HG02610 (cell line): ENCODE results near the gene SLC25A22.

Experiments
- ATAC-seq: cut with Tn5 transposase; IDR thresholded peaks from one replicate; pipeline ENCODE4 v1.9.1; 2021; ENCODE audit warnings: mild to moderate bottlenecking, moderate library complexity; ENCODE audit not compliant: unreplicated experiment

SLC25A22 gene

DNA sequence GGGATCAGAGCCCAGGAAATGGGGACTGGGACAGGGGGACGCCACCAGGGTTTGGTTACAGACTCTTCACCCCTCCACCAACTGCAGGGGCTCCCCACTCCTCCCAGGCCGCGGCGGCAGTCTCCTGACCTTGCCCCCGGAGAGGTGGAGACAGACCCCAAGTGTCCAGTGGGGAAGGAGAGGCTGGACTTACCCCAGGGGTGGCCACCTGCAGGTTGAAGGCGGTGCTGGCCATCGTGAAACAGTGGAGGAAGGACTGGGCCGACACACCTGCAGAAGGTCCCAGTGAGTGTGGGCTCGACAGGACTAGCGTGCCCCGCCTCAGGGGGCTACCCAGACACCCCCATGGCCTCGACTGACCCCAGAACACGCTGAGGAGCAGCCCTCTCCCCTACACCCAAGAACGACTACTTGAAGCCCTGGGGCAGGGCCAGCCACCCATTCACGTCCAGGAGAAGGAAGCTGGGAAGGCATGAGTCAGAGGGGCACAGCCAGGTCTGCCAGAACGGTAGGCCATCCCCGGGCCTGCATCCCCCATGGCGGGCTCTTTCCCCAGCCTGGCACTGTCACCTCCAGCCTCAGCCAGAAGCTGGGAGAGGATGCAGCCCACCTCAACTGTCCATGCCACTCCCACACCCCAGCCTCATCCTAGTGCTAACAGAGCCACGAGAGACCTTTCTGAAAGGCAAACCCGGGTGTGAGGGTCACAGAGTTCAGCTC is 23.0 kb downstream of the SLC25A22 start:
- ATAC-seq = no peak

DNA sequence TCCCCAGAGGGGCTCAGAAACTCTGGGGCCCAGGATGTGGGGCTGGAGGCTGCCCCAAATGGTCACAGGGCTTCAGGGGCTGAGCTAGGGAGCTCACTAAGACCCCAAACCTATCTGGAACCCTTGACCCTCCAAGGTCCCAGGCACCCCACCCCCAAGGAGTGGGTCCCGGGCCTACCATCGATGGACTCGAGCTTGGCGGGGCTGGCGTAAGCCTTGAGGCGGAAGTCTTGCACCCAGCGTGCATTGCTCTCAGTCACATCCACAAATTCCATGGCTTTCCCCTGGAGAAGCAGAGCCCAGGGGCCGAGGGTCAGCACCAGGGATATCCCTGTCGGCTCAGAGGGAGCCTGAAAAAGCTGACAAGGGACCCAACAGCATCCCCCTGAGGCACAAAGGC is 24.3 kb downstream of the SLC25A22 start:
- ATAC-seq = no peak

DNA sequence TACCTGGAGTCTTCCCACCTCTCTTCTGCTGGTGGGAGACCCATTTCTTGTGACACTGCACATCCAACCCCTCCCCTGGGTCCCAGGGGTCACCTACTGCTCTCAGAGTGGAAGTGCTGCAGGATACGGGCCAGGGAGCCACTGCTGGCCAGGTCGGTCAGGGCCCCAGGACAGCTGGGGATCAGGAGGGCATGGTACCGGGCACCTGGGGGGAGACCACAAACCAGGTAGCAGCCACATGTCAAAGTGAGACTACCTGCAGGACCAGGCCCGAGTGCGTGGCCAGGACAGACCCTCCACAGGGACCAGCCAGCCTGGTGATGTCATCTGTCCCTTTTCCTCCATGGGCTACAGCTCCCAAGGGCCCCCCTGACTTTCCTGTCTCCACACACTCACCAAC is 24.7 kb downstream of the SLC25A22 start:
- ATAC-seq = no peak

DNA sequence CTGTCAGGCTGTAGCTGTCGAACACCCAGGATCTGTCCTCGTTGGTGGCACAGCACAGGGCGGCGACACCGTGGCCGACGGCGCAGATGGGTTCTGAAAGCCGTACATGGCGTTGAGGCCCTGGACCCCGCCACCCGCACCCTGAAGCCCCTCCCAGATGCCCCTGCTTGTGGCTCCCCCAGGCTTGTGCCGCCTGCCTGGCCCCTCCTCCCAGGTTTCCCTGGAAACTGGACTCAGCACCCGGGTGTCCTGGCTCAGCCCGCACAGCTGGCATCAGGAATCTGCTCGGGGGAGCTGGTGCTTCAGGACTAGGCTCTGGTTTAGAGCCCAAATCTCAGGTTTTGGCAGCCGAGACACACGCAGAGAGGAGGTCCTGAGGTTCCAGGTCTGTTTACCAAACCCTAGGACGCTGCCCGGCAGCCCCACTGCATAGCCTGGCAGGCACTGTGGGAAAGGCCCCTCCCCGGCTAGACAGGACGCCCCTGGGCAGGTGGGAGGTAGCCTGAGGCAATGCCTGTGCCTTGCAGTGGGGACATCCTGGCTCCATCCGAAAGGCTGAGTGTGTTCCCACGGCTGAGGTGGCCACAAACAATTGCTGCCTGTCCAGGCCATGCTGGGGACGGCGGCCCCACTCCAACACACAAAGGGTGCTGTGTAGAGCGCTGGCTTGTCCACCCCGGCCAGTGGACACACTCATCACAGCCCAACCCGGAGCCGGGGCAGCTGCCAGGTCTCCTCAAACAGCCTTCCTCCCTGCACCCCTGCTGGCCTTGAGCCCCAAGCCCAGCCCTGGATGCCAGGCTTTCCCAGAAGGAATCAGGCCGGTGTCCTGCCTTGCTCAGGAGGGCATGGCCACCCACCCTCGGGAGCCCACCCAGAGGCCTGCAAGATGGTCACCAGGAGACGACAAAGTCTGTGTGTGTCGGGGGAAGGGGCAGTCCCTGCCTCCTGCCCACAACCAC is 25.4 kb downstream of the SLC25A22 start:
- no peak for ATAC-seq

DNA sequence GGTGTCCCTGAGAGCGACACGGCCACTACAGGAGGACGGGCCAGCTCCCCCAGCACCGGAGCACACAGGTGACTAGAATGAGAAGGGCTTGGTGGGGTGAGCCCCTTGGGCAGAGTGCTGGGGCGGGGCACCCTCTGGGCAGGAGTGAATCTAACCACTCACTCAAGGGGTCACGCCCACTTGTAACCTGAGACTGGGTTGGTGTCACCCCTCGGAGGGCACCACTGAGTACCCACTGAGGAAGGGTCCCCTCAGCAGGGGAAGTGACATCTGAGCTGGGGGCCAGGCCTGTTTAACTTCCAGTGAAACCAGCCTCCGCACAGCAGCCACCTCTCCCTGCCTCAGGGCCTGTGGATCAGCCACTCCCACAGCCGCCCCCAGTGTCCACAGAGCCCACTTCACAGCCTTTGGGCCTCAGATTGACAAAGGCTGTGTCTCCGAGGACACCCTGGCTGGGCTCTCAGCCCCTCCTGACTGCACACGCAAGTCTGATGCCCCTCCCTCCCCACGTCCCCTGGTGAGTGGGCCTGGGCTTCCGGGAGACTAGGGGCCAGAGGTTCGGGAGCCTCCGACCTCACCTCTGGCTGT is 26.4 kb downstream of the SLC25A22 start:
- ATAC-seq = no peak

DNA sequence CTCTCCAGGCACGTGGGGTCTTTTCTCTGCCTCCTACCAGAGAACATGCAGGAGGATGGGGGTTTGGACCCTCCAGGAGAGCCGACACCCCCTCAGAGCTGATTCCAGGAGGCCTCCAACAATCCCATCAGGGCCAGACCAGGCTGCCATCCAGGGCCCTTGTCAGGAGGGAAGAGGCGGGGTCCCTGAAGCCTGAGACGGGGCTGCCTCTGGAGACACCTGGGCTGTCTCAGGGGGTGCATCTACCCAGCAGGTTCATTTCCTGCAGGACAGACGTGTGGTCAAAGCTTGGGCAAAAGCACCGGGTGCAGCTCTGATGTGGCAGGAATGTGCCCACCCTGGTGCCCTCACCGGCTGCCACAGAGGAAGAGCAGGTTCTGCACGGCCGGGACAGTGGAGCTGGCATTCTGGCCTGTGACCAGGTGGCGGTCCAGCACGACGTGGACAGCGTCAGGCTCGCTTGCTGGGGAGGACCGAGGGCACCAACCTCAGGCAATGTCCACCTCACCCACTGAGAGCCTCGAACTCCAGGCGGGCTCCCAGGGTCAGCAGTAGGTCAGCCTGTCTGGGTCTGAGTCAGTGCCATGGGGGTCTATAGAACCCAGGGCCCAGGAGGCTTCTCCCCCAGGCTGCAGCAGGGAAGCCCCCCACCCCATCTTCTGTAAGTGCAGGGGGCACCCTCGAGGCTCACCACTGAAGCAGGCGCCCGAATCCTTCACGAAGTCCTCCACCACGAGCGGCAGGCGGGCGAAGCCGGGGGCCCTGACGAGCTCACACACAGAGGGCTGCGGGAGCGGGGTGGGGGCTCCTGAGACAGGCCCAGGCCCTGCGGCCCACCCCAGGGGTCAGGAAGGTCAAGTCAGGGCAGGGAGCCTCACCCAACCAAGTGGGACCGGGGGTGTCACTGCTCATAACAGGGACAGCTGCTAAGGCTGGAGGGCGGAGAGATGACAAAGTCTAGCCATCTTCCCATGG is 27.2 kb downstream of the SLC25A22 start:
- ATAC-seq = no peak

DNA sequence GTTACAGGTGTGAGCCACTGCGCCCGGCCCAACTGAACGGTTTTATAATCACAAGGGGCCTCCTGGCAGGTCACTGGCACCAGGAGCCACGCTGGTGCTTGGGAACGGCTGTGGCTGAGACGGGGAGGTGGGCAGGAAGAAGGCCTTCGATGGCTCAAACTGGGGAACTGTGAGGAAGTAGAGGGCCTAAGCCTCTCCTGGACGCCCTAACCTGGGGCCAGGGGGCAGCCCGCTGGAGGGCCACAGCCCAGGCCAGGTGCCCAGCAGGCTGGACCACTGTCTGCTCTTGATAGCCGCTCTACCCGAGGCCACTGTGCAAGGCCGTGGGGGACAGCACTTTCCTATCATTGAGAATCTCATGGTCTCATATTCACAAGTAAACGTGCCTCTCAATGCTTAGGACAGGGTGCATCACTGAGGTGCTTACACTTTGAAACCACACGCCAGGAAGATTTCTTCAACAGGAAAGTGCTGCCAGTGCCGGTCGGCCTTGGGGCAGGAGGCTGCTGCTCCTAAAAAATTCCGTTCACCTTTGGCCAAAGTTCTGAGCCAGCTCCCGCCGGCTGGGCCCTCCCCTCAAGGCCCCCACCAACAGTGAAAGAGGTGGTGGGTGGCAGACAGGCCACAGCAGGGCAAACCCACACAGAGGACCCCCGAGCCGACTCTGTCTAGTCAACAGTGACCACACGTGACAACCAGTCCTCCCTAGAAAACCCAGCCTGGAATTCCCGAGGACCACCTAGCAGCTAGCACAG is 28.0 kb downstream of the SLC25A22 start:
- no peak for ATAC-seq

DNA sequence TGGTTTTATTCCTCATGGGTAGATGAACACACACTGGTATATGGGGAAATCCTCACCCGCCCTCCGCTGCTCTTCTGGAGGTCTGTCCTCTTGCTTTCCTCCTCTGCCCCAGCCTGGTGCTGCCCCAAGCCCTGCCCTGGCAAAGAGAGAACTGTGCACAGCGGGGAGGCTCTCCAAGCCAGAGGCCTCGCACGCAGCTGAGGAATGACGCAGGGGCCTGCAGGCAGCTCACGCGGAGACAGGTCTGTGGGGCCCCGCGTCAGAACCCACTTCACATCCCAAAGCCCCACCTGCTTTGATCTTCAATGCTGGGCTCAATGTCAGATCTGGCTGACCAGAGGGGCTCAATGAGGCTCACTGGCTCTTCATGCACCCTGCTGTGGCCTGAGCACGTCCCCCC is 30.8 kb downstream of the SLC25A22 start:
- ATAC-seq = no peak

DNA sequence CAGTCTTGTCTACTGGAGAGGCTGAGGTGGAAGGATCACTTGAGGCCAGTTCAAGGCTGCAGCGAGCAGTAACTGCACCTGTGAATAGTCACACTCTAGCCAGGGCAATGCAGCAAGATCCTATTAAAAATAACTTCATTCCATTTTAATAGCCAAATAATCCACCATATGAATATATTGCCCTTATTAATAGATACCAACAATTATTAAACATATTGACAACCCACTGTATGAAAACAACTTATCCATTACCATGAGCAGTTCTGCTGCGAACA is 31.2 kb downstream of the SLC25A22 start:
- no peak for ATAC-seq

DNA sequence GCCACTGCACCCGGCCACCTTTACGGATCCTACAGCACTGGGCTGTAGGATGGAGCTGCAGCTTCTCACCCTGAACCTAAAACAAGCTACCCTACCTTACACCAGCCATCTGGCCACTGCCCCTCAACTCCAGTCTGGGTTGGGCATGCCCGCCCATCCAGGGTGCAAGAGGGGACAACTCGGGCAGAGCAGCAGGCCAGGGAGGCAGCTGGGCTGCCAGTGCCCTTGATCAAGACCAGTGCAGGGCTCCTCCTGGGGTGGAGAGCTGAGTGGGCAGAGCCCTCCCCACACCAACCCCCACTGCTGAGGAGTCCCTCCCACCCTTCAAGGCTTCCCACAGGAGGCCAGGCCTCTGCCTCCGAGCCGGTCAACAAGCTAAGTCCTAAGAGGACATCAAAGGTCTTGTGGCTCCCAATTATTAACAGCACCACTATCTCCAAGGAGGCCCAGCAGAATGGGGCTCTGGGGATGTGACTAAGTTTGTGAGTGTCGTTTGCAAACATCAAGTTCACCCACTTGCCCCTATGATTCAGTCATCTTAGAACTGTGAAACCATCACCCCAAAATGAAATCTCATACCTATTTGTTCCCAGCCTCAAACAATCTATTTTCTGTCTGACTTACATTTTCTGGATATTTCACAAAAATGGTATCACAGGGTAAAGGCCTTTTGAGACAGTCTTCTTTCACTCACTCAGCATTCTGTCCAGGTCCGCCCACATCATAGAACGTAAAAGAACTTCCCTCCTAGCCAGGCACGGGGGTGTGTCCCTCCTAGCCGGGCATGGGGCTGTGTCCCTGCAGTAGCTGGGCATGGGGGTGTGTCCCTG is 31.8 kb downstream of the SLC25A22 start:
- ATAC-seq = no peak

DNA sequence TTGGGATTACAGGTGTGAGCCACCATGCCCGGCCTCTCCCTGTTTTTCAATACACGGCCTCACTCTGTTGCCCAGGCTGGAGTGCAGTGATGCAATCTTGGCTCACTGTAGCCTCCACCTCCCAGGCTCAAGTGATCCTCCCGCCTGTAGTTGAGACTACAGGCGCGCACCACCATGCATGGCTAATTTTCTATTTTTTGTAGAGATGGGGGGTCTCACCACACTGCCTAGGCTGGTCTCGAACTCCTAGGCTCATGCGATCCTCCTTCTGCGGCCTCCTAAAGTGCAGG is 32.3 kb downstream of the SLC25A22 start:
- ATAC-seq = no peak

DNA sequence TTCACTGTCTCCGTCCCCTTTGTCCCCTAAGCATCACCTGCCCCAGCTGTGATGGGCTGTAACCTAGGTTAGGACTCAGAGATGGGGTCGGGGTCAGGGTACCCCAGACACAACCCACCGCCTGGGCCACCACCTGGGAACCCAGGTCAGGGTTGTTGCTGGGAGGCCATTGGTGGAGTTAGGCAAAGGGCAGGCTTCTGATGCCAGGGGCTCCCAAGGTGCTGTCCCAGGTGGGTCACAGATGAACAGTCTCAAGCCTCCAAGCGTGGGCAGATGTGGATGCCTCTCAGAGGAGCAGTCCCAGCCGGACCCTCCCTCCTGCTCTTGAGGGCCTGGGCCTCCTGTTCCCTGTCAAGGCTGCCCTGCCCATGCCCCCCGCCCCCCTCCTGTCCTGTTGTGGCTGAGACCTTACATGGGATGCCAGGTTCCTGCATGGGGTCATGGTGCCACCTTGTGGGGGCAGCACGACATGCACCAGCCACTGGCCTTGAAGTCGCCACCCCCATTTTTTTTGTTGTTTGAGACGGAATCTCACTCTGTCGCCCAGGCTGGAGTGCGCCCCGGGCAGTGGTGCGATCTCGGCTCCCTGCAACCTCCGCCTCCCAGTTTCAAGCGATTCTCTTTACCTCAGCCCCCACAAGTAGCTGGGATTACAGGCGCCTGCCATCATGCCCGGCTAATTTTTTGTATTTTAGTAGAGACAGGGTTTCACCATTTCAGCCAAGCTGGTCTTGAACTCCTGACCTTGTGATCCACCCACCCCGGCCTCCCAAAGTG is 32.9 kb downstream of the SLC25A22 start:
- ATAC-seq = no peak

DNA sequence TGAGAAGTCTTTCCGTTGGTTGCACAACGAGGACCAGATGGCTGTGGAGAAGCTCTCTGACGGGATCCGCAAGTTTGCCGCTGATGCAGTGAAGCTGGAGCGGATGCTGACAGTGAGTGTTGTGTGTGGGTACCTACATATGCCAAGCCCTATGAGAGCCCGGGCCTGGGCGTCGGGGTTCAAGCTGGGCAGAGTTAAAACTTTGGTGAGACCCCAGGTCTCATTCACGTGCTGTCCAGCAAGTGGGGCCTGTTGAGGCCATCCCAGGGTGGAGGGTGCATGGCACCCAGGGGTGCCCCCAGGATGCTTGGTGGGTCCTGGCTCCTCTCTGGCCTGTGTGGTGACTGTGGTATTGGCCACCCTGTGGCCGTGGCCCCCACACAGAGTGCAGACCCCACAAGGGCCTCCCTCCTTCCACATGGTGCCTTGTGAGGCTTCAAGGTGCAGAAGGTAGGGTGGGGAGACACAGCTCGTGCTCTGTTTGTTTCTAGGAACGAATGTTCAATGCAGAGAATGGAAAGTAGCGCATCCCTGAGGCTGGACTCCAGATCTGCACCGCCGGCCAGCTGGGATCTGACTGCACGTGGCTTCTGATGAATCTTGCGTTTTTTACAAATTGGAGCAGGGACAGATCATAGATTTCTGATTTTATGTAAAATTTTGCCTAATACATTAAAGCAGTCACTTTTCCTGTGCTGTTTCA is 33.6 kb downstream of the SLC25A22 start:
- no peak for ATAC-seq

DNA sequence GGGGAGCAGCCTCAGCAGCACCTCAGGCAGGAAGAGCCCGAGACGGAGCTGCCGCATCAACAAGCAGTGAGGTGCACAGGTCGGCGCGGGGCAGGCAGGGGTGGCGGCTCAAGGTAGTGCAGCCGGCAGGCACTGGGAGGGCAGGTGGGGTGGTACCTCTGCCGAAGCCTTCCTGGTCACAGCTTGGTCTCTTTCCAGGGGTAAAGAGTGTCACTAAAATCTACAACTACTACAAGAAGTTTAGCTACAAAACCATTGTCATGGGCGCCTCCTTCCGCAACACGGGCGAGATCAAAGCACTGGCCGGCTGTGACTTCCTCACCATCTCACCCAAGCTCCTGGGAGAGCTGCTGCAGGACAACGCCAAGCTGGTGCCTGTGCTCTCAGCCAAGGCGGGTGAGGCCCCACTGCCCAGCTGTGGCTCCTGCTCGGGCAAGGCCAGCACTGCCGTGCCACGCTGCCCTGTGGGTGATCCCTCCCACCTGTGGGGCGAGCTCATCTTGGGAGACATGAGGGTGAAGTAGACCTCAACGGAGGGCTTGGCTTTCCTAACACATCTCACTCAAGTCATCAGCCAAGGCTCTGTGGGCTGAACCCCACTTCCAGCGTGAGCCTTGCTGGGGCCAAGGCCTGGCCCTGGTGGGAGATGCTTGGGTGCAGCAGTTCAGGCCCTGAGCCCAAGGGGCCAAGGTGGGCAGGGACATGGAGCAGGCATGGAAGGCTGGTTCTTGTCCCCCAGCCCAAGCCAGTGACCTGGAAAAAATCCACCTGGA is 34.3 kb downstream of the SLC25A22 start:
- ATAC-seq = no peak

DNA sequence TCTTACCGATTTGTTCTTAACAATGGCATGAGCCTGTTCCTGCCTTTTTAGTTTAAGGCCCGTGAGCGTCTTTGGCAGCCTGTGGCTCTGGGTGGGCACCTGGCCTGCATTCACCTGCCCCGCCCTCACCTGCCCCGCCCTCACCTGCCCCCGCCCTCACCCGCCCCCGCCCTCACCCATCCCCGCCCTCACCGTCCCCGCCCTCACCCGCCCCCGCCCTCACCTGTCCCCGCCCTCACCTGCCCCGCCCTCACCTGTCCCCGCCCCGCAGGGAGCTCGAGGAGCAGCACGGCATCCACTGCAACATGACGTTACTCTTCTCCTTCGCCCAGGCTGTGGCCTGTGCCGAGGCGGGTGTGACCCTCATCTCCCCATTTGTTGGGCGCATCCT is 35.0 kb downstream of the SLC25A22 start:
- ATAC-seq = no peak

DNA sequence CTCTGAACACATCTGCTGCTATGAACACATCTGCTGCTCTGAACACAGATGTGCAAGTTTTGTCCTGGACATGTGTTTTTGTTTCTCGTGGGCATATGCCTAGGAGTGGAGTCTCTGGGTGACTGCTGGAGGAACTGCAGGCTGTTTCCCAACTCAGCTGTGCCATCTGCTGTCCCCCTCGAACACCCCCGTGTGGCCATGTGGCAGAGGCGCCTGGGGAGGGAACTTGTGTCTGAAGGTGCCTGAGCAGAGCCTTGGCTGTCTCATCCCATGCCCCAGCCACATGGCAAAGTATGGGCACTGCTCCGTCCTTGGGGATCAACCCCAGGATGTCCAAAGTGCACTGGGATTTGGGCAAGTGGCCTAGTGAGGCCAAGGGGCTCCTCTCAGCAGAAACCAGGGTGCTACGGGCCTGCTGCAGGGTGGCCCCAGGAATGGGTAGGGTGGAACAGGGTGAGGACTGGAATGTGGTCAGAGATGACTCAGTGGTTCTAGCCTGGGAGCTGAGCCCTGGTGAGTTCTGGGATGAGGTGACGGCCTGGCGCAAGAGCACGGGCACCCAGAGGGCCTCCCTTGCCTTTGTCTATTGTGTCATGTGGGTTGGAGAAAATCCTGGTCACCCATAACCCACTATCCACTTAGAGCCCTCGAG is 35.5 kb downstream of the SLC25A22 start:
- ATAC-seq = no peak
